HG02852 (cell line): ENCODE measurements around the gene MRPS7.

Experiments
- ATAC-seq: cut with Tn5 transposase; IDR thresholded peaks from one replicate; pipeline ENCODE4 v1.9.1; 2021; ENCODE audit warnings: mild to moderate bottlenecking, moderate library complexity; ENCODE audit not compliant: unreplicated experiment

The MRPS7 gene

DNA sequence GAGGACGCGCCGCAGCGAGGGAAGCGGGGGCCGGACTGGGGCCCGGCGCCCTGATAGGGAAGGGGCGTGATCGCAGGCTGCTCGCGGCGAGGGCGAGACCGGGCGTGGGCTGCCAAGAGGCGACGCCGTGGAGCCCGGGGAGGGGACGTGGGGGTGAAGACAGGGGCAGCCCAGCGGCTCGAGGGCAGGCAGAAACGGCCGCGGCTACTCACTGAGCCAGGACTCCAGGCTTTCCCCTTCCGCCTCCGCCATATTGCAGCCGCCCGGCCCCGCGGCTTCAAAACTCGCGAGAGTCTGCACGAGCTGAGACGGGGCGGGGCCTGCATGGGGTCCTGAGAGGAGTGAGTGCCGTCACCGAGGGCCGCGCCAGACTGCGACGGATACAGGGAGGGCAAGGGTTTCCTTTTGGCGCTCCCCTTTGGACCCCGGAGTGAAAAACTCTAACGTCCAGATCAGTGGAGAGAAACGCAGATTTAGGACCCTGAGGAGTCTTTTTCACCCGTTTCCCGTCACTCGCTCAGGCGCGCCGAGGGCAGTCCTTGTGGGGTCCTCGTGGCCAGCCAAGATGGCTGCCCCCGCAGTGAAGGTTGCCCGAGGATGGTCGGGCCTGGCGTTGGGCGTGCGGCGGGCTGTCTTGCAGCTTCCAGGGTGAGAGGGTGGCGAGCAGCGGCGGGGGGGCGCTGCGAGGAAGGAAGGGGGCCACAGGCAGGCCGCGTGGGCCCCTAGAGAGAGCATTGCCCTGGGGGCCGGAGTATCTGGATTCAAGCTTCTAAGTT lies at the start of gene MRPS7, which contains the start of gene GGA3:
Gene MRPS7 (plus strand): TSS at position 544 of the 776 bp plus-strand sequence. CDS start 22 bp downstream, at position 566.
Gene GGA3 (minus strand): TSS at position 271 of the 776 bp plus-strand sequence. CDS start 19 bp downstream, at position 252.
- peak; percentile 91 for ATAC-seq

DNA sequence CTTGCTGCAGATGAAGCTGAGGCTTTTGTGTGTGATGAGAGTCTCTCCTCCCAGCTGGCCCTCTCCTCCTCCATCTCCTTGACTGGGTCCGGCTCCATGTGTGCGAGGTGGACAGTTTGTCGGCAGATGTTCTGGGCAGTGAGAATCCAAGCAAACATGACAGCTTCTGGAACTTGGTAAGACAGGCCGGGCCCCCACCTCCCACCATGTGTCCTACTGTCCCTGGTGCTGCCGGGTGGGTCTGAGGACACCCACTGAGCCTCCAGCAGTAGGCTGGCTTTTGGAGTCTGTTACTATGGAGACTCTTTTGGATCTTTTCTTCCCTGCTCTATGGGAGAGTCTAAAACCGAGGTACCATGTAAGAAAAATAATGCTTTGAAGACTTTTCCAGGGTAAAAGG lies 43.5 kb upstream of the MRPS7 start:
- no peak for ATAC-seq

DNA sequence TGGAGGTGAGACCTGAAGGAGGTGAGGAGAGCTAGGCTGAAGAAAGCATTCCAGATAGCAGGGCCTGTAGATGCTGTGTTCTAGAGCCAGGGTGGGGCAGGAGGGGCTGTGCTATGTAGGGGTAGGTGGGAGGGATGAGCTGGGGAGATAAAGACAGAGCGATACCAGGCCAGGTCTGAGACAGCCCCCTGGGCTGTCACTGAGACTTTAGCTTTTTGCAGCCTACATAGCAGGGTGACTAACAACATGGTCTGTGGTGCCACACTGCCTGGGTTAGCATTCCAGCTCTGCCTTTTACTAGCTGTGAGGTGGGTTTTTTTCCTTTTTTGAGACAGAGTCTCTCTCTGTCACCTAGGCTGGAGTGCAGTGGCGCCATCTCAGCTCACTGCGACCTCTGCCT lies 41.9 kb upstream of the MRPS7 start:
- no peak for ATAC-seq

DNA sequence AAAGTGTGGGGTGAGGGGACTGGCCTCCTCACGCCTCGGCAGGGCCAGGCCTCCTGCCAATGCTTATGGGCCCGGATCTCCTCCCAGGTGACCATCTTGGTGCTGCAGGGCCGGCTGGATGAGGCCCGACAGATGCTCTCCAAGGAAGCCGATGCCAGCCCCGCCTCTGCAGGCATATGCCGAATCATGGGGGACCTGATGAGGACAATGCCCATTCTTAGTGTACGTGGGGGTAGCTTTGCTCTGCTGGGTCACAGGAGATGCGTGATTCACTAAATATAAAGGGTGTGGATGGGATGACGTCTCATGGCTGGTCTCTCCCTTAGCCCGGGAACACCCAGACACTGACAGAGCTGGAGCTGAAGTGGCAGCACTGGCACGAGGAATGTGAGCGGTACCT lies 36.7 kb upstream of the MRPS7 start:
- ATAC-seq, result no peak

DNA sequence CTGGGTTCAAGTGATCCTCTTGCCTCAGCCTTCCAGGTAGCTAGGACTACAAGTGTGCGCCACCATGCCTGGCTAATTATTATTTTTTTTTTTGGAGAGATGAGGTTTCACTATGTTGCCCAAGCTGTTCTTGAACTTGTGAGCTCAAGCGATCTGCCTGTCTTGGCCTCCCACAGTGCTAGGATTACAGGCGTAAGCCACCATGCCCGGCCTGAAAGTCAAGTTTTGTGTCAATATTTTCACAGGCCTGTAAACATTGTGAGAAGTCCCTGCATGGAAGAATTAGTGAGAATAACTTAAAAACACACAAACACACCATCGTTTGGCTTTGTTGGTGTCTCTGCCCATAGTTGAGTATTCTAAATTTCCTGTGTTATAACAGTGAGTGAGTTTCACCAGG lies 34.0 kb upstream of the MRPS7 start:
- ATAC-seq, result no peak

DNA sequence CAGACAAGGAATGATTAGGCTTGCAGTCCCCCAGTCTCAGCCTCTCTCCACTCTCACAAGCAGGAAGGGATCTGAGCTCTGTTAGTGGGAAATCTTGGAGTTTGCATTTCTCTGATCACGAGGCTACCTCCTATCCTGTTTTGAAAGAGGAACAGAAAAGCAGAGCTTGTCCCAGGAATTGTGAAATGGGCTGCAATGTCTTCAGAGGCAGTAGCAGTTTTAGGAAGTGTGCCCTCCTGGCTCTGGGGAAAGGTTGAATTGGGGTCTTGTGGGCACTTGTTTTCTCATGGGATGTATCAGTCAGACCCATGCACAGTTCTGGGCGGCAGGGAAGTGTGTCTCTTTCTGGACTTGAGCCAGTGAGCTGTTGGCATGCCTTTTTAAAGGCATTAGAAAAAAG lies 33.4 kb upstream of the MRPS7 start:
- ATAC-seq, result no peak

DNA sequence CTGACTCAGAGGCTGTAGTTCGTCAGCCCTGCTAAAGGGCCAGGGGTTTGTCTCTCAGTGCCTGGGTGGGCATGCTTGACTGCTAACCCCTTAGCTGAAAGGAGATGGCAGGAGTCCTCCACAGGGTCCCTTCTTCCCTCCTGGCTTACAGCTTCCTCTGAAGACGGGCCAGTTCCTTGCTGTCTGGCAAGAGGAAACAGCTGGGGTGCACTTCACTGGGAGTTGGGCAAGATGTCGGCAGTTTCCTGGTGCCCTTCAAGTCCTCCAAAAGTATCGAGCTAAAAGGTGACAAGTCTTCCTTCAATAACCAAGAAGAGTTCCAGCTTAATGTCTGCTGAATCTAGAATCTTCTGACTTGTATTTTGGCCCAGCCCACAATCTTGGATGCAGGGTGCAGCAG lies 32.8 kb upstream of the MRPS7 start:
- ATAC-seq, result no peak

DNA sequence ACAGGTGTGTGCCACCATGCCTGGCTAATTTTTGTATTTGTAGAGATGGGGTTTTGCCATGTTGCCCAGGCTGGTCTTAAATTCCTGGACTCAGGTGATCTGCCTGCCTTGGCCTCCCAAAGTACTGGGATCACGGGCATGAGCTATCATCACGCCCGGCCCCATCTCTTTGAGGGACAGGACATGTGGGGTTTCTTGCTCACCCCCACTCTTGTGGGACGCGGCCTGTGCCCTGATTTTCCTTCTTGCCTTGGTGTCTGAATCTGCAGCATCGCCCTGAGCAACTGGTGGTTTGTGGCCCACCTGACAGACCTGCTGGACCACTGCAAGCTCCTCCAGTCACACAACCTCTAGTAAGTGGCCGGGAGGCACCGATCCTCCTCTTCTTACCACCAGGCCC lies 30.6 kb upstream of the MRPS7 start:
- no peak for ATAC-seq

DNA sequence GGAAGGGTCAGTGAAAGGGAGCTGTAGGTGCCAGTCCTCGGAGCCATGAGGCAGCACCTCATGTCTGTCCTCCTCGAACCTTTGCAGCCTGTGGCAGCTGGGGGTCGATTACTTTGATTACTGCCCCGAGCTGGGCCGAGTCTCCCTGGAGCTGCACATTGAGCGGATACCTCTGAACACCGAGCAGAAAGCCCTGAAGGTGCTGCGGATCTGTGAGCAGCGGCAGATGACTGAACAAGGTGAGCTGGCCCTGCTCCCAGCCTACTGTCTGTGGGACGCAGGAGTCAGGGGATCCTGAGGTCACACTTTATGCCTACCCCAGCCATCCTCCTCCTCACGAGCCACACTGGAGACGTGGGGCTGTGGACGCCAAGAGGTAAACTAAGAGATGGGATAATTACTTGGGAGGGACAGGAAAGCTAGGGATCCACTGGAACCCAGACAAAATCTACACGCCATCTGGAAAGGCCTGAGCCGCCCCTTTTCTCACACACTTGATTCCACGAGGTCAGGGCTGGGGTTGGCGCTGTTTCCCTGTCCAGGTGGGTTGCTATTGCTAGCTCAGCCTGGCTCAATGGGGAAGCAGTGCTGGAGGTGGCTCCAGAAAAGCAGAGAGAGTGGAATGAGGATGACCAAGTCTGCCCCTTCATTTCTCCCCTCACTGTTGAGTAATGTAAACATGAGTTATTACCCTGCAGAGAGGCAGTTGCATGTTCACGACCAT lies 29.8 kb upstream of the MRPS7 start:
- ATAC-seq, result no peak

DNA sequence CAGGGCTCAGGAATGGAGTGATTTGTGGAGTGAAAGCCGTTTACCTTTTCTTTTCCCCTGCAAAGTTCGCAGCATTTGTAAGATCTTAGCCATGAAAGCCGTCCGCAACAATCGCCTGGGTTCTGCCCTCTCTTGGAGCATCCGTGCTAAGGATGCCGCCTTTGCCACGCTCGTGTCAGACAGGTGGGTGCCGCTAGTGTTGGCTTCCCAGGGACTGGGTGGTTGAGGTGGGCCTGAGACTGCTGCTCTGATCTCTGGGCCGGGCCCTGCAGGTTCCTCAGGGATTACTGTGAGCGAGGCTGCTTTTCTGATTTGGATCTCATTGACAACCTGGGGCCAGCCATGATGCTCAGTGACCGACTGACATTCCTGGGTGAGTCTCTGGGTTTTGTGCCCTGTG lies 28.9 kb upstream of the MRPS7 start:
- no peak for ATAC-seq

DNA sequence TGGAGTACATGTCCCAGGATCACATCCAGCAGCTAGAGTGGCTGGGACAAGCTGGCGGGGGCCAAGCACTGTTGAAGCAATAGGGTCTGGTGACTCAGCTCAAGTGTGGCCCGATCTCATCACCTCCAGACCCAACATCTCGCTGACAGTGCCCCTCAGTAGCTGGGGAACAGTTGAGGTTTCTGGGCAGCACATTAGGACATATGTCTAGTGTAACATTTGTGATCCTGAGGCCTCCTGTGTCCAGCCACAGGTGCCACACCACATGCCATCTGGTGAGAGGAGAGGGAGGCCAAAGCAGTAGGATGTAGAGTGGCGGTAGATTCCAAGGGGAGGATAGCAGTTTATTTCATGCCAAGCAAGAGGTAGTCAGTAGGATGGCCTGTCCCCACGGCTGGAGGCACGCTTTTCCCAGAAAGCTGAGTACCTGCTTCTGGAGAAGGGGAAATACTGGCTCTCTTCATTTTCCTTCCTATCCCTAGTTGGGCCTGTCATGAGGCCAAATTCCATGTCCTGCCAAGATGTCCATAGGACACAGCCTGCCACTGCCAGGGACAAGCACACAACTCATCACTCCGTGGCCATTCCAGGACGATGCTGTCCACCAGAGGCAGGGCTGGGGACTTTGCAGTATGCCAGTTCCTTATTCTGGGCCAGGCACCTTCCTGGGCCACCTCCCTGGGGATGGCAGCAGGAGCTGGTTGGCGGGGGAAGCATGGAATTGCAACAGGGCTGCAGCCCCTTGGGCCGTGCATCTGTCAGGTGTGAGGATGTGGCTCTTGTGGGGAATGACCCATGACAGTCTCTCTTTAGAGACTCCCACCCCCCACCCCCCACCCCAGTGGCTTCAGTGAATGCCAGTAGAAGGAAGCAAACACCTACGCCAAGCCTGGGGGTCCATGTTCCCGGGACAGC lies 24.3 kb upstream of the MRPS7 start:
- no peak for ATAC-seq

DNA sequence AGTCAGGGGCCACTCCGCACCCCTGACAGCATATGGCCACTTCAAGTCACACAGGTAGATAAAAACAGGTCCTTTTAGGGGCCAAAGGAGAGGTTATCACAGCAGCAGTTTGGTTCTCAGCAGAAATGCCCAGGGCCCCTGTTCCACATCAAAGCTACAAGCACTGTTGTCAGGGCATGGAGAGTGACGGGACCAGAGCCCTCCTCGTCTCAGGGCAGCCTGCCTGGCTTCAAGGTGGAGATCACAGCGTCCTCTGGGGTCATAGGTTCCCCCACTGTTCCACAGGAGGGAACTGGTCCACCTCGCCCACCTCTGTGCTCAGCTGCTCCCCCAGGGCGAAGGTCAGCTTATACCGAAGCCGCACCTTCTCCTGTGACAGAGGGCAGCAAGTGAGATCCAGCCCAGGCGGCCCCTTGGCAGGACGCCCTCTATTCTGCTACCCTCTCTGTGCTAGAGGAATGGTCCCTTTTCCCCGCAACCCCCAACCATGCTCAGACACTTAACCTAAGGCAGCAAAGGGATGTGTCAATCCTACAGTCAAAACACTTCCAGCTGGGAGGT lies 23.6 kb upstream of the MRPS7 start:
- ATAC-seq, result no peak

DNA sequence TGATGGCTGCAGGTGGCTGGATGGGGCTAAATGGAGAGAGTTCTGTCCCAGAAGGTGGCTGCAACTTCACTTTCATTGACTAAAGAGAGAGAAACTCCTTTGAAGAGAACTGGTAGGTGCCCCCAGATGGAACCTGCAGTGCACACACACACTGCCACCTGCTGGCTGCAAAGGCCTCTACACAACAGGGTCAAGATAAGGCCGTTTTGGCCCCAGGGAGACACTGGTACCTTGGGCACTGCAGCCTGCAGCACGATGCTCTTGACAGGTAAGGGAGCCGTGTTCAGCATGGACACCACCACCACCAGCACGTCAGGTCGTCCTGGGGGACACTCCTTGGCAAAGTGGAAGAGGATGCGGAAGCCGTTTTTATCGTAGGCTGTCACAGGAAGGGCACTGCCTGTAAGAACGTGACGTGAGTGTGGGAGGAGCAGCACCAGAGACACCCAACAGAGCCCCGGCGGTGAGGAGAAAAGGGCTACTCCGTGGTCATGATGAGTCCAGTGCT lies 22.9 kb upstream of the MRPS7 start:
- no peak for ATAC-seq

DNA sequence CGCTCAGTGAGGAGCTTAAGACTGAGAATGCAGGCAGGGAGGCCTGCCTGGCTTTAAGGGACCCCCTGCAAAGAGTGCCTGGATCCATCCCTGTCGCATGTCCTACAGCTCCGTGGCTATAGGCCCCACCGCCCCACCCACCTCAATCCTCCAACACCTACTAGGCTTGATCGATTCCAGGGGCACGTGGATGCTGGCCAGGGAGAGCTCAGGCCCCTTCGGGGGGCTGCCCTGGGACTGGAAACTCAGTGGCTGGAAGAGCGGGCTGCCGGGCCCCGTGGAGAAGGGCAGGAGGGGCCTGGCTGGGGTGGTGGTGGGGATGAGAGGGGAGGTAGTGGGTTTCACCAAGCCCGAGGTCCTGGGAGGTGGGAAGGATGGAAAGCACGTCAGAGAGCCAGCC lies 22.5 kb upstream of the MRPS7 start:
- no peak for ATAC-seq

DNA sequence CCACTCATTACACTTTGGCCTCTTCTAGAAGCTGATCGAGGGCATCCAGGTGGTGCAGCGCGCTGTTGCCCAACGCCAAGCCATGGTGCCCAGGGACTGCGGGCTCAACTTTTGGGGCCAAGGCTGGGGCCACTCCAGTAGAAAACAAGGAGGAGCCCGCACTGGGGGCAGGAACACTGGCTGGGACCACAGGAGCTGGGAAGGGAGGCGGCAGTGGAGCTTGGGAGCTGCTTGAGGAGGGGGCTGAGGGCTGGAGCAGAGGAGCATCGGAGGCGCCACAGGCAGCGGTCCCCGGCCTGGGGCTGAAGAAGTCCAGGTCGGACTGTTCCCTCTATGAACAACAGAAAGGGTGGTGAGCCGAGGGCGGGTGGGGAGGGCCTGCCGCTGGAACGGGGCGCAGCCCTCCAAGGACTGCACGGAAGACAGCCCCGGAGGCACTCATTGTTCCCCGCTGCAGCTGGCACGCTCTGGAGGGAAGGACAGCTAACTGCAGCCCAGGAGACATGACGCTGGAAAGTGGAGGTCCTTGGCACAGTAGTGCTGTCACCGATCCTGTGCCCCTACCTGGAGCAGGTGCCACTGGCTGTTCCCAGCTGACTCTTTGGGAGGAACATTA lies 21.8 kb upstream of the MRPS7 start:
- ATAC-seq, result no peak

DNA sequence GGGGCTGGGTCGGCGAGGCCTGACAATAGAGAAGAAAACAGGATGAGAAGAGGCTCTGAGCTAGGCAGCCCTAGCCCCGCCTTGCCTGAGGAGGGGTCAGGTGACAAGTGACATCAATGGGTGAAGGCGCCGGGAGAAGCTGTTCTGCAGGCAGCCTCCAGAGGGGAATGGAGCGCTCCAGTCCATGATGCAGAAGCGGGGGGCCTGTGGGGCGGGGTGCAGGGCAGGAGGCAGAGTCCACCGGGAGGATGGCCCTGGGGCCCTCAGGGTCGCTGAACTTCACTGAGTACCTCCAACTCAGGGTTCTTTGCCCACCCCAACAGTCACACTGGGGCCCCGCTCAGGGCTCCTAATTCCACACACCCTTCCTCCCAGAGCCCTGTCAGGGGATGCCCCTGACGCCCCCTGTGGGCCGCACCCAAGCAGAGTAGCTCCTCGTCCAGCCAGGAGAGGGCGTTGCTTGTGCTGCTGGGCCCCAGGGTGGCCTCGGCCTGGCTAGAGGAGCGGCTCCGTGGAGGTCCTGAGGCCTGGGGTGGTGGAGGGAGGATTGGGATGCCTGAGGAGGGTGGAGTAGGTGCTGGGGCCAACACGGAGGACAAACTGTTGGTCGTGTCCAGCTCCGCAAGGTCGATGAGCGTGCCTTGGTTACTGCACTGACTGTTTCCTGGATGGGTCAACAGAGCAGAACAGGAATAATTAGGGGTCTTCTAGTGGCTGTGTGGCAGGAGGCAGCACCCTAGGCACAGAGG lies 21.1 kb upstream of the MRPS7 start:
- ATAC-seq, result no peak

DNA sequence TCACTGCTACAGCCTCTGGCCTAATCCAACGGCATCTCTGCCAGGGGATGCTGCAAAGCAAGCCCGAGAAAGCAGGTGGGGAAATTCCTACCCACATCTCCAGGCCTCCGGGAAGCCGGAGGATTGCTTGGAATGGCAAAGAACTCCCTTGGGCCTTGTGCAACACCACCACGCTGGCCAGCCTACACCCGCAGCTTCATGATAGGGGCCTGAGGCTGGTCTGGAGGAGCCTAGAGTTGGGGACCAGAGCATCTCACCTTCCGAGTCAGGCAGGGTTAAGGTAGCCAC lies 20.6 kb upstream of the MRPS7 start:
- no peak for ATAC-seq

DNA sequence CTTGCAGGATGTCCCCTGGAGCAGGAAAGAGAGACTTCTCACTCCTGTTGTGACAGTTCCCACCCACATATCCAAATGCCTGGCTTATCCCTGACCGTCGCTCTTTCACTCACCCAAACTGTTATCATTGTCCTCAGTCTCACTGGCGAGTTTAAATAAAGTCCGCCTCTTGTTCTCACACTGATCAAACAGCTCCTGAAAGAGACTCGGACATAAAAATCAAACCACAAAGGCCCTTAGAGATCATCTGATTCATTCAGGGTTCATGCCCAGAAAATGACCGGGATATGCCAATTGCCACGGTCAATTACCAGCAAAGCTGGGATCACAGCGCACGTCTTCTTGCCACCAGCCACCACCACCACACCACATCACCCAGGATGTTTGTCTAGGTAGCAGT lies 20.2 kb upstream of the MRPS7 start:
- no peak for ATAC-seq

DNA sequence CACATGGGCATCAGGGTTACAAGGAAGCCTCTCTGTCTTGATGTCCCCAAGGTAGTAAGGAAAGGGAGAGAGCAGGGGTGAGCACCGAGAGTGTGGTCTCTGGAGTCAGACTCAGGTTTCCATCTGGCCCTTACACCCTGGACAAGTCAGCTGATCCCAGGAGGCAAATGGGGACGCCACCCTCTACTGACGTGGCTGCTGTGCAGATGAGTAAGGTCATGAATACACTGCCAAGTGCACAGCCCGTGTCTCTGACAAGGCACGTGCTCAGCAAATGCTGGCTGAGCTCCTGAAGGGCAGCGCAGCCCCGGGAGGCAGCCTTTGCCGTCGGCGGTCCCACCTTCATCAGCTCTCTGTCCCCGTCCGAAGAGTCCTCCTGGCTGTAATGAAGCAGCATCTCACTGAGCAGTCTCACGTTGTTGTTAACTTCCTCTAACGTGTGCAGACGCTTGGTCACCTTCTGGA lies 19.7 kb upstream of the MRPS7 start:
- no peak for ATAC-seq
